ENCODE data around the gene NTSR2.

NTSR2 gene

DNA sequence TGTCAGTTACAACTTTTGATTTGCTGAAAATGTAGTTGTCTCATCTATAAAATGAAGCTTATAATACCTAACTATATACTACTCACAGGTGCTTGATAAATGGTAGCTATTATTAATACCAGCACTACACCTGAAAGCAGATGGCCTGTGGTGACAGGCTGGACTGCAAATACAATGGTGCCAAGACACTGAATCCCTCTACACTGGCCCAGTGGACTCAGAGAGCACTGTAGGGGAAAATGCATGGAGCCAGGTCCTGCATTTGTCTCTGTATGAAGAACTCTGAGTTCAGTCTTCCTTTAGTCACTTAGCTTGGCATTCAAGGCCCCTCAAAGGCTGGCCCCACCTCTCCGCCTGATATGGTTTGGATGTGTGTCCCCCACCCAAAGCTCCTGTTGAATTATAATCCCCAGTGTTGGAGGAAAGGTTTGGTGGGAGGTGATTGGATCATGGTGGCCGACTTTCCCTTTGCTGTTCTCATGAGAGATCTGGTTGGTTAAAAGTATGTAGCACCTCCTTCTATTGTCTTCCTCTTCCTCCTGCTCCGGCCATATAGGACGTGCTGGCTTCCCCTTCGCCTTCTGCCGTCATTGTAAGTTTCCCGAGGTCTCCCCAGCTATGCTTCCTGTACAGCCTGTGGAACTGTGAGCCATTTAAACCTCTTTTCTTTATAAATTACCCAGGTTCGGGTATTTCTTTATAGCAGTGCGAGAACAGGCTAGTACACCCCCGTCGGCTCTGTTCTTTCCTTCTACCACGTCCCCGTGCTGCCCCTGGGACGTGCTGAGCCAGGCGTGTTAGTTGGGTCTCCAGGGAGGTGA, 11.1 kb upstream of the NTSR2 start:
- no peak for TF ChIP-seq CTCF (IDR thresholded peaks at IDR 0.05)
- H3K4me1 ChIP-seq: peaks cover 0 to 8% (median 0%) of the 10 kb centered on the region in 4 donors
- intact Hi-C loops (cut with DNase I; ENCODE audit: low total_unique reads): no loop called here
- no peak overlapping the region for H3K27ac ChIP-seq
- peak in 1 of 2 donors; percentile 42 for DNase-seq
- no peaks in the 10 kb centered on the region for H3K9me3 ChIP-seq
- no peak overlapping the region for H3K4me3 ChIP-seq
- no peaks in the 10 kb centered on the region for H3K36me3 ChIP-seq
- H3K27me3 ChIP-seq: peaks cover 0 to 66% of the 10 kb centered on the region in 2 donors

- Histone ChIP-seq H3K4me1 (peaks cover 0 to 8% (median 0%) of the 10 kb centered on the region in 4 donors), H3K9me3 (peaks cover 0 to 5% (median 0%) of the 10 kb centered on the region in 3 donors), H3K27ac (no peak overlapping the region), H3K4me3 (no peak overlapping the region), H3K27me3 (peaks cover 0 to 72% of the 10 kb centered on the region in 2 donors), H3K36me3 (no peaks in the 10 kb centered on the region)
- peak in 1 of 2 donors; percentile 57 for DNase-seq
- intact Hi-C loops (cut with DNase I; ENCODE audit: low total_unique reads): no loop called here
- TF ChIP-seq CTCF (IDR thresholded peaks at IDR 0.05): no peak
Measured at GRCh38 chr2:11680182-11680900, 10.3 kb upstream of the NTSR2 start.

- no peak for TF ChIP-seq CTCF (IDR thresholded peaks at IDR 0.05)
- Histone ChIP-seq H3K9me3 (peaks cover 0 to 5% (median 0%) of the 10 kb centered on the region in 3 donors), H3K27me3 (peaks cover 0 to 75% of the 10 kb centered on the region in 2 donors), H3K4me1 (peaks cover 0 to 8% (median 0%) of the 10 kb centered on the region in 4 donors), H3K36me3 (no peaks in the 10 kb centered on the region), H3K4me3 (no peak overlapping the region), H3K27ac (no peak overlapping the region)
- DNase-seq: peak in 1 of 2 donors; percentile 58
- intact Hi-C loops (cut with DNase I; ENCODE audit: low total_unique reads): no loop called here
Measured at GRCh38 chr2:11679486-11680181, 9.6 kb upstream of the NTSR2 start.

DNA sequence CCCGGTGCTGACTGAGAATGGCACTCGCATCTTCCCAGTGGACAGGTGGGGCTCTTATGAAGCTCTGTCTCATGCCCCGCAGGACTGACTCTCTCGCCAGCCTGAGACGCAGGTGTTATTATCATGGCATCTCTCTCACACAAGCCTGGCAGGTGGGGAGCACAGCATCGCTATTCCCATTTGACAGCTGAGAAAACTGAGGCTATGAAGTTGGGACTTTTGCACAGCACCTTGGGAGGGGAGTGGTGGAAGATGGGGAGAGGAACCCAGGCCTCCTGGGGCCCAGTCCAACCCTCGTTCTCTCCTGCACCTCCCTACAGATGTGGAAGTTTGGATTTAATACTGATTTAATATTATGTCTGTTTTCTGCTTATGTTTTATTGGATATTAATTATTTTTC, 9.0 kb upstream of the NTSR2 start:
- intact Hi-C loops (cut with DNase I; ENCODE audit: low total_unique reads): no loop called here
- peak in 1 of 2 donors; percentile 9 for DNase-seq

More for the DNA sequence above, 9.0 kb upstream of the NTSR2 start:
- Histone ChIP-seq H3K36me3 (no peaks in the 10 kb centered on the region), H3K4me3 (no peak overlapping the region), H3K9me3 (peaks cover 0 to 5% (median 0%) of the 10 kb centered on the region in 3 donors), H3K27ac (no peak overlapping the region), H3K4me1 (peaks cover 0 to 3% (median 0%) of the 10 kb centered on the region in 4 donors), H3K27me3 (peaks cover 0 to 75% of the 10 kb centered on the region in 2 donors)
- TF ChIP-seq CTCF (IDR thresholded peaks at IDR 0.05): no peak

Measured in tibial artery (tissue), 4 donors.